Gastroesophageal sphincter (tissue), 3 donors: ENCODE data around the gene GNG2.

Source experiments
- CTCF ChIP-seq, 4 experiments: fragments of 200-600 bp in 2 of 4; fragments of 450-650 bp in 2 of 4; sonication (generic) in 1 of 4; IDR thresholded peaks; one replicate each; pipeline ENCODE4 v1.5.1; 2017 to 2019; ENCODE audit warnings: antibody characterized with exemption in 4 of 4, mild to moderate bottlenecking in 2 of 4, moderate library complexity in 2 of 4
- EP300 ChIP-seq: sonication (generic); formaldehyde crosslinking; IDR thresholded peaks from one replicate; pipeline ENCODE4 v1.6.1; 2017; ENCODE audit warnings: antibody characterized with exemption, mild to moderate bottlenecking
- POLR2A ChIP-seq, 2 donors: fragments of 450-650 bp; IDR thresholded peaks; one replicate each; pipeline ENCODE4 v1.6.1; 2017; ENCODE audit warnings: antibody characterized with exemption in 2 of 2, mild to moderate bottlenecking in 2 of 2, moderate library complexity in 1 of 2

GRCh38 chr14:51912112-51912786, 51.8 kb downstream of the GNG2 start:
- no peak for TF ChIP-seq CTCF (IDR thresholded peaks at IDR 0.05)
- TF ChIP-seq POLR2A (IDR thresholded peaks at IDR 0.05) = no peak
- no peak for TF ChIP-seq EP300
